Measurements from ENCODE around the gene TP53INP2.
A peak's percentile ranks its signal among the peaks of the same experiment; 100 is the strongest.
"Not testable (repeated sequence)": the region's sequence is repeated elsewhere in the genome, so short reads cannot be mapped to it uniquely, and the experiment has no call there.

Gene TP53INP2

GRCh38 chr20:34704177-34705007 lies at the start of gene TP53INP2:
TP53INP2 (plus strand) TSS chr20:34704344; CDS start chr20:34708740, 4,396 bp downstream.
- DNase-seq = peak; percentile 86
- in situ Hi-C loops (cut with HindIII; ENCODE audit: low pct_ligation_motif_present, low pct_unique_long_range_greater_than_20kb, low sequenced_read_pairs) = no loop called here

- in situ Hi-C loops (cut with HindIII; ENCODE audit: low pct_ligation_motif_present, low pct_unique_long_range_greater_than_20kb, low sequenced_read_pairs); DNase-seq: not testable (repeated sequence)
These were observed 45.5 kb upstream of the TP53INP2 start for GRCh38 chr20:34658654-34659053.

GRCh38 chr20:34661811-34662210 lies 42.3 kb upstream of the TP53INP2 start:
- in situ Hi-C loops (cut with HindIII; ENCODE audit: low pct_ligation_motif_present, low pct_unique_long_range_greater_than_20kb, low sequenced_read_pairs); DNase-seq: not testable (repeated sequence)

- DNase-seq = no peak
- in situ Hi-C loops (cut with HindIII; ENCODE audit: low pct_ligation_motif_present, low pct_unique_long_range_greater_than_20kb, low sequenced_read_pairs) = no loop called here
These were observed 40.8 kb upstream of the TP53INP2 start for GRCh38 chr20:34663213-34663943.

GRCh38 chr20:34664751-34665150 lies 39.4 kb upstream of the TP53INP2 start:
- in situ Hi-C loops (cut with HindIII; ENCODE audit: low pct_ligation_motif_present, low pct_unique_long_range_greater_than_20kb, low sequenced_read_pairs) = not testable (repeated sequence)

GRCh38 chr20:34669094-34669493 lies 35.0 kb upstream of the TP53INP2 start:
- in situ Hi-C loops (cut with HindIII; ENCODE audit: low pct_ligation_motif_present, low pct_unique_long_range_greater_than_20kb, low sequenced_read_pairs) = no loop called here

More at GRCh38 chr20:34664751-34665150, 39.4 kb upstream of the TP53INP2 start:
- DNase-seq = not testable (repeated sequence)

GRCh38 chr20:34673412-34673811 lies 30.7 kb upstream of the TP53INP2 start:
- DNase-seq = no peak
- in situ Hi-C loops (cut with HindIII; ENCODE audit: low pct_ligation_motif_present, low pct_unique_long_range_greater_than_20kb, low sequenced_read_pairs) = no loop called here

More at GRCh38 chr20:34669094-34669493, 35.0 kb upstream of the TP53INP2 start:
- no peak for DNase-seq

- in situ Hi-C loops (cut with HindIII; ENCODE audit: low pct_ligation_motif_present, low pct_unique_long_range_greater_than_20kb, low sequenced_read_pairs) = no loop called here
- DNase-seq = no peak
These were observed 28.6 kb upstream of the TP53INP2 start for GRCh38 chr20:34675561-34675960.

GRCh38 chr20:34675993-34676641 lies 28.0 kb upstream of the TP53INP2 start:
- in situ Hi-C loops (cut with HindIII; ENCODE audit: low pct_ligation_motif_present, low pct_unique_long_range_greater_than_20kb, low sequenced_read_pairs) = no loop called here
- DNase-seq = no peak

- in situ Hi-C loops (cut with HindIII; ENCODE audit: low pct_ligation_motif_present, low pct_unique_long_range_greater_than_20kb, low sequenced_read_pairs) = no loop called here
- peak; percentile 94 for DNase-seq
These were observed 27.3 kb upstream of the TP53INP2 start, which contains the start of gene PIGU for GRCh38 chr20:34676642-34677373. PIGU (minus strand) TSS chr20:34677092; CDS start chr20:34677085, 7 bp downstream.

- in situ Hi-C loops (cut with HindIII; ENCODE audit: low pct_ligation_motif_present, low pct_unique_long_range_greater_than_20kb, low sequenced_read_pairs) = no loop called here
- DNase-seq = no peak
These were observed 23.5 kb upstream of the TP53INP2 start for GRCh38 chr20:34680586-34681175.

- in situ Hi-C loops (cut with HindIII; ENCODE audit: low pct_ligation_motif_present, low pct_unique_long_range_greater_than_20kb, low sequenced_read_pairs) = no loop called here
- no peak for DNase-seq
These were observed 20.5 kb upstream of the TP53INP2 start for GRCh38 chr20:34683667-34684066.

GRCh38 chr20:34689486-34689885 lies 14.7 kb upstream of the TP53INP2 start:
- in situ Hi-C loops (cut with HindIII; ENCODE audit: low pct_ligation_motif_present, low pct_unique_long_range_greater_than_20kb, low sequenced_read_pairs) = no loop called here
- no peak for DNase-seq

GRCh38 chr20:34691838-34692237 lies 12.3 kb upstream of the TP53INP2 start:
- DNase-seq = no peak
- in situ Hi-C loops (cut with HindIII; ENCODE audit: low pct_ligation_motif_present, low pct_unique_long_range_greater_than_20kb, low sequenced_read_pairs) = no loop called here

GRCh38 chr20:34693414-34693813 lies 10.7 kb upstream of the TP53INP2 start:
- DNase-seq = no peak
- in situ Hi-C loops (cut with HindIII; ENCODE audit: low pct_ligation_motif_present, low pct_unique_long_range_greater_than_20kb, low sequenced_read_pairs) = no loop called here

GRCh38 chr20:34701405-34702085 lies 2.6 kb upstream of the TP53INP2 start:
- no peak for DNase-seq
- in situ Hi-C loops (cut with HindIII; ENCODE audit: low pct_ligation_motif_present, low pct_unique_long_range_greater_than_20kb, low sequenced_read_pairs) = no loop called here

- no peak for DNase-seq
- in situ Hi-C loops (cut with HindIII; ENCODE audit: low pct_ligation_motif_present, low pct_unique_long_range_greater_than_20kb, low sequenced_read_pairs) = no loop called here
These were observed 1.1 kb upstream of the TP53INP2 start for GRCh38 chr20:34703061-34703423.
